GM10847 (cell line): Measurements from ENCODE around the gene CABP4.
A peak's percentile ranks its signal among the peaks of the same experiment; 100 is the strongest.

Experiments used
- POLR2A ChIP-seq: IDR thresholded peaks from 2 replicates; pipeline ENCODE4 v1.6.1; 2011; ENCODE audit not compliant: insufficient read length; ENCODE audit errors: extremely low read depth

CABP4 gene

GRCh38 chr11:67504005-67504949, 49.1 kb downstream of the CABP4 start:
- TF ChIP-seq POLR2A, result no peak

GRCh38 chr11:67504950-67505581, 49.9 kb downstream of the CABP4 start, which contains the start of gene PITPNM1:
PITPNM1 (minus strand) TSS chr11:67505363; CDS start chr11:67504180, 1,183 bp downstream.
- peak; percentile 30 for TF ChIP-seq POLR2A

GRCh38 chr11:67505605-67506396, 50.6 kb downstream of the CABP4 start:
- peak; percentile 15 for TF ChIP-seq POLR2A

GRCh38 chr11:67506426-67507051, 51.4 kb downstream of the CABP4 start:
- TF ChIP-seq POLR2A, result no peak

- TF ChIP-seq POLR2A, result no peak
These were observed 52.2 kb downstream of the CABP4 start for GRCh38 chr11:67507242-67507863.

- TF ChIP-seq POLR2A, result peak; percentile 54
These were observed 52.8 kb downstream of the CABP4 start, which contains the start of gene CDK2AP2 for GRCh38 chr11:67507864-67508485. CDK2AP2 (minus strand) TSS chr11:67508162; CDS start chr11:67508082, 80 bp downstream.

- peak; percentile 59 for TF ChIP-seq POLR2A
These were observed 53.5 kb downstream of the CABP4 start for GRCh38 chr11:67508486-67509121.

- TF ChIP-seq POLR2A, result no peak
These were observed 54.8 kb downstream of the CABP4 start for GRCh38 chr11:67510023-67510345.
